ENCODE data around the gene MCTP2.
A peak's percentile ranks its signal among the peaks of the same experiment; 100 is the strongest.
"Not testable (repeated sequence)": the region's sequence is repeated elsewhere in the genome, so short reads cannot be mapped to it uniquely, and the experiment has no call there.

Gene MCTP2

GRCh38 chr15:94236608-94237007, 5.2 kb downstream of the MCTP2 start:
- DNase-seq (ENCODE audit: low spot score) = no peak

GRCh38 chr15:94237903-94238302, 6.5 kb downstream of the MCTP2 start:
- DNase-seq (ENCODE audit: low spot score) = no peak

GRCh38 chr15:94238539-94239118, 7.3 kb downstream of the MCTP2 start:
- no peak for DNase-seq (ENCODE audit: low spot score)

- no peak for DNase-seq (ENCODE audit: low spot score)
Measured at GRCh38 chr15:94239474-94239873, 8.1 kb downstream of the MCTP2 start.

GRCh38 chr15:94240480-94240879, 9.1 kb downstream of the MCTP2 start:
- DNase-seq (ENCODE audit: low spot score) = no peak

- no peak for DNase-seq (ENCODE audit: low spot score)
Measured at GRCh38 chr15:94242257-94242656, 10.9 kb downstream of the MCTP2 start.

GRCh38 chr15:94243003-94243402, 11.6 kb downstream of the MCTP2 start:
- not testable (repeated sequence) for DNase-seq (ENCODE audit: low spot score)

- DNase-seq (ENCODE audit: low spot score) = no peak
Measured at GRCh38 chr15:94243418-94243817, 12.1 kb downstream of the MCTP2 start.

GRCh38 chr15:94246016-94246415, 14.7 kb downstream of the MCTP2 start:
- no peak for DNase-seq (ENCODE audit: low spot score)

GRCh38 chr15:94247789-94248638, 16.7 kb downstream of the MCTP2 start:
- no peak for DNase-seq (ENCODE audit: low spot score)

GRCh38 chr15:94250801-94251200, 19.4 kb downstream of the MCTP2 start:
- DNase-seq (ENCODE audit: low spot score) = no peak

- no peak for DNase-seq (ENCODE audit: low spot score)
Measured at GRCh38 chr15:94252223-94252766, 20.9 kb downstream of the MCTP2 start.

- DNase-seq (ENCODE audit: low spot score) = no peak
Measured at GRCh38 chr15:94252906-94253491, 21.6 kb downstream of the MCTP2 start.

- DNase-seq (ENCODE audit: low spot score) = no peak
Measured at GRCh38 chr15:94253742-94254141, 22.4 kb downstream of the MCTP2 start.

GRCh38 chr15:94255540-94255939, 24.2 kb downstream of the MCTP2 start:
- no peak for DNase-seq (ENCODE audit: low spot score)

- DNase-seq (ENCODE audit: low spot score) = peak; percentile 25
Measured at GRCh38 chr15:94256511-94256910, 25.1 kb downstream of the MCTP2 start.

GRCh38 chr15:94257776-94258175, 26.4 kb downstream of the MCTP2 start:
- DNase-seq (ENCODE audit: low spot score) = not testable (repeated sequence)

GRCh38 chr15:94258246-94258645, 26.9 kb downstream of the MCTP2 start:
- DNase-seq (ENCODE audit: low spot score) = peak; percentile 76

GRCh38 chr15:94259121-94259751, 27.9 kb downstream of the MCTP2 start:
- DNase-seq (ENCODE audit: low spot score) = no peak

- DNase-seq (ENCODE audit: low spot score) = peak; percentile 62
Measured at GRCh38 chr15:94259863-94260262, 28.5 kb downstream of the MCTP2 start.

GRCh38 chr15:94262201-94262600, 30.8 kb downstream of the MCTP2 start:
- DNase-seq (ENCODE audit: low spot score) = no peak
